K562 (cell line): ENCODE measurements around the gene PRKCQ. TPM values are rescaled to one million over a fixed set of nuclear protein-coding genes. Genes with fewer than 3 reads are reported as not detected.

ENCODE experiments used
- ATAC-seq: fragments of 200-7000 bp; cut with Tn5 transposase; 3 replicates; pipeline ENCODE4 v1.9.1; 2020; ENCODE audit warnings: moderate library complexity
- BruUV-seq: library from RNA; stranded (reverse); fragments of 400-500 nt; replicated peaks from 2 replicates; lab custom pipeline; 2021; lab: Mats Ljungman, UMichigan
- CTCF ChIA-PET: fragments of 300-600 bp; formaldehyde crosslinking; extraction: SDS; loops from one replicate; lab custom pipeline; 2021; ENCODE audit warnings: low intra/inter-chr PET ratio; lab: Yijun Ruan, JAX
- POLR2A ChIA-PET: fragments of 300-600, 350-650 bp; sonication (Branson Sonifier 250); formaldehyde crosslinking; extraction: SDS; loops from one replicate; lab custom pipeline; 2021; ENCODE audit warnings: antibody characterized with exemption, inconsistent platforms; lab: Yijun Ruan, JAX
- DNase-seq, 4 experiments: peaks; one replicate each; pipeline versions ENCODE4 v3.0.0 to v3.0.0-alpha.2; 2011 to 2018; ENCODE audit warnings: low spot score in 3 of 4, mixed read lengths in 3 of 4; ENCODE audit errors: extremely low read depth in 1 of 4
- FAIRE-seq: peaks from 2 replicates; lab custom pipeline; 2011; peaks lifted over from hg19 to GRCh38; lab: Jason Lieb, UNC
- H2AFZ ChIP-seq: 2 replicates; pipeline ENCODE4 v1.6.0; 2011; ENCODE audit warnings: low read depth, low read length, control low read depth, inconsistent platforms
- H3K27ac ChIP-seq: fragments of 200-600 bp; 3 replicates; pipeline ENCODE4 v1.8.0; 2011; ENCODE audit warnings: low read depth, mild to moderate bottlenecking, control low read depth, inconsistent platforms, low read length, moderate library complexity, mixed read lengths; ENCODE audit errors: extremely low read depth
- H3K27me3 ChIP-seq, 2 experiments: fragments of 300-600 bp in 1 of 2; 2 replicates in 1 of 2; 3 replicates in 1 of 2; pipeline versions ENCODE4 v1.6.0 to v1.8.0; 2011; ENCODE audit warnings: inconsistent platforms in 2 of 2, low read length in 2 of 2, mild to moderate bottlenecking in 1 of 2, mixed read lengths in 1 of 2, moderate library complexity in 1 of 2; ENCODE audit not compliant: control insufficient read depth in 2 of 2, insufficient read depth in 2 of 2
- H3K36me3 ChIP-seq: fragments of 300-600 bp; 3 replicates; pipeline ENCODE4 v1.8.0; 2011; ENCODE audit warnings: mild to moderate bottlenecking, low read length, inconsistent platforms; ENCODE audit not compliant: control insufficient read depth, insufficient read depth
- H3K4me1 ChIP-seq, 2 experiments: fragments of 200-600 bp in 1 of 2; replicated peaks in 1 of 2; 2 replicates in 1 of 2; 3 replicates in 1 of 2; pipeline versions ENCODE4 v1.5.1 to v1.8.0; 2011; ENCODE audit warnings: inconsistent platforms in 2 of 2, low read length in 2 of 2, mild to moderate bottlenecking in 1 of 2, mixed read lengths in 1 of 2, moderate library complexity in 1 of 2; ENCODE audit not compliant: control insufficient read depth in 2 of 2, insufficient read depth in 2 of 2
- H3K4me2 ChIP-seq: 2 replicates; pipeline ENCODE4 v1.6.1; 2011; ENCODE audit warnings: low read length, control low read depth, inconsistent platforms, mixed read lengths; ENCODE audit not compliant: insufficient read depth
- H3K4me3 ChIP-seq: fragments of 200-600 bp; sonication (generic), shearing (Covaris generic); 2 replicates; pipeline ENCODE4 v1.5.1; 2016; ENCODE audit warnings: control low read depth, inconsistent platforms
- H3K79me2 ChIP-seq: fragments of 200-600 bp; 3 replicates; pipeline ENCODE4 v1.8.0; 2011; ENCODE audit warnings: low read length, inconsistent platforms; ENCODE audit not compliant: control insufficient read depth, insufficient read depth
- H3K9ac ChIP-seq, 2 experiments: 2 replicates each; pipeline versions ENCODE4 v1.6.0 to v1.6.1; 2011; ENCODE audit warnings: low read depth in 2 of 2, low read length in 2 of 2, control low read depth in 1 of 2, inconsistent platforms in 1 of 2, mild to moderate bottlenecking in 1 of 2, mixed read lengths in 1 of 2; ENCODE audit not compliant: insufficient read depth in 1 of 2
- H3K9me1 ChIP-seq: one replicate; pipeline ENCODE4 v1.6.0; 2011; ENCODE audit warnings: inconsistent platforms, mild to moderate bottlenecking, low read length, moderate library complexity; ENCODE audit not compliant: control insufficient read depth, insufficient read depth
- H3K9me3 ChIP-seq: replicated peaks from 2 replicates; pipeline ENCODE4 v1.5.1; 2011; ENCODE audit warnings: low read depth, low read length, inconsistent platforms; ENCODE audit not compliant: control insufficient read depth, insufficient read depth
- H4K20me1 ChIP-seq: replicated peaks from 2 replicates; pipeline ENCODE4 v1.6.1; 2011; ENCODE audit warnings: low read length, inconsistent platforms, mixed read lengths; ENCODE audit not compliant: control insufficient read depth, insufficient read depth
- BCLAF1 ChIP-seq, 2 experiments: fragments of 450-650 bp in 1 of 2; IDR thresholded peaks; 2 replicates each; pipeline ENCODE4 v1.6.1; 2011 to 2017; ENCODE audit warnings: low read depth in 2 of 2, antibody characterized with exemption in 1 of 2, borderline replicate concordance in 1 of 2, low read length in 1 of 2, mild to moderate bottlenecking in 1 of 2, mixed read lengths in 1 of 2; ENCODE audit not compliant: control insufficient read depth in 1 of 2
- BCOR ChIP-seq: fragments of 450-650 bp; IDR thresholded peaks from 2 replicates; pipeline ENCODE4 v1.6.1; 2016
- CEBPB ChIP-seq: fragments of 450-650 bp; IDR thresholded peaks from 2 replicates; pipeline ENCODE4 v1.6.1; 2016; ENCODE audit warnings: missing genetic modification characterization, missing compliant biosample characterization
- CLOCK ChIP-seq: fragments of 250-450 bp; sonication (Bioruptor Pico); IDR thresholded peaks from 2 replicates; pipeline ENCODE4 v1.4.0; 2020; ENCODE audit warnings: mild to moderate bottlenecking, moderate library complexity, borderline replicate concordance
- EWSR1 ChIP-seq: fragments of 450-650 bp; IDR thresholded peaks from 2 replicates; pipeline ENCODE4 v1.6.1; 2018; ENCODE audit warnings: borderline replicate concordance, mild to moderate bottlenecking, low read depth, moderate library complexity; ENCODE audit not compliant: partially characterized antibody
- ILK ChIP-seq: fragments of 450-650 bp; IDR thresholded peaks from 2 replicates; pipeline ENCODE4 v1.6.1; 2016; ENCODE audit warnings: missing genetic modification characterization, low read depth, mild to moderate bottlenecking, missing compliant biosample characterization, moderate library complexity, borderline replicate concordance
- THAP7 ChIP-seq: fragments of 250-450 bp; sonication (Bioruptor Pico); IDR thresholded peaks from 2 replicates; pipeline ENCODE4 v1.5.0; 2021
- ZNF431 ChIP-seq: sonication (generic); formaldehyde crosslinking; IDR thresholded peaks from 2 replicates; pipeline ENCODE4 v1.8.0; 2022; ENCODE audit warnings: mild to moderate bottlenecking, missing genetic modification reagents
- WGBS: fragments of 100-300 bp; shearing (Covaris generic); methylation state at CpG from one replicate; pipeline ENCODE4 v1.1.6; 2016; ENCODE audit warnings: low coverage, mixed read lengths; ENCODE audit not compliant: insufficient coverage; ENCODE audit errors: missing lambda C conversion rate; 5-methylcytosine and 5-hydroxymethylcytosine counted together
- in situ Hi-C: fragments of 300-500 bp; cut with MboI; formaldehyde crosslinking; loops from 4 replicates; pipeline ENCODE4 v1.15.0; 2018; ENCODE audit warnings: inconsistent platforms, mixed read lengths
- intact Hi-C: fragments of 100-400 bp; cut with micrococcal nuclease; formaldehyde crosslinking; loops from 2 replicates; pipeline ENCODE4 v1.14.2; 2022
- polyA plus RNA-seq, 8 experiments: library from polyadenylated mRNA; depleted of rRNA in 4 of 8; stranded (reverse) in 5 of 8; unstranded in 3 of 8; fragments of >200 nt; fragmentation: Nextera tagmentation in 2 of 8; fragmentation: Illumina TruSeq in 1 of 8; extraction: Ambion mirVana in 2 of 8; extraction: Trizol in 1 of 8; gene quantifications; 2 replicates each; pipeline versions ENCODE4 v1.2.1 to v1.2.3, GENCODE V29; 2011 to 2014; ENCODE audit warnings: inconsistent platforms in 1 of 8, missing spikeins in 1 of 8
- total RNA-seq, 7 experiments: library from RNA; depleted of rRNA in 6 of 7; stranded (reverse); fragments of >200 nt in 6 of 7; fragmentation: Illumina TruSeq in 2 of 7; extraction: Trizol in 2 of 7; gene quantifications; 2 replicates each; pipeline versions ENCODE4 v1.2.1 to v1.2.3, GENCODE V29; 2011 to 2021; ENCODE audit warnings: low replicate concordance in 1 of 7
- TF ChIP-seq, protein P1 (sequence below): fragments of 250-450 bp; sonication (Bioruptor Pico); IDR thresholded peaks from 2 replicates; pipeline ENCODE4 v1.9.0; 2021; ENCODE audit warnings: mild to moderate bottlenecking
- TF ChIP-seq, protein P2 (sequence below): fragments of 450-650 bp; IDR thresholded peaks from 2 replicates; pipeline ENCODE4 v1.6.1; 2018; ENCODE audit warnings: mild to moderate bottlenecking, low read depth; ENCODE audit not compliant: partially characterized antibody

Gene PRKCQ
- total and polyA plus RNA-seq, 9 of the 15 experiments (the other 6 are each of a cell fraction or from before 2014, with no cell fraction given), result 4.4 to 23.3 (median 14.6) TPM

- POLR2A ChIA-PET, result interaction anchor here (1.0 to 1.2 kb wide), 2 partner anchors 15 to 139 kb away, joined by 3 read pairs; no protein-coding TSS in a partner anchor
- in situ Hi-C loops, result no loop called here
- no peaks in the 10 kb centered on the region for H3K4me1 ChIP-seq
- H3K79me2 ChIP-seq, result no peaks in the 10 kb centered on the region
- no peak overlapping the region; a peak in 1 of 4 replicates for H3K9ac ChIP-seq
- 14% methylated on average over 15 of the region's 15 CpGs for WGBS
- no peaks in the 10 kb centered on the region for H3K36me3 ChIP-seq
- BruUV-seq, result no TSS peak
- H2AFZ ChIP-seq, result no peak overlapping the region
- H3K27me3 ChIP-seq, result peaks cover 2 to 12% of the 10 kb centered on the region in 2 experiments; a peak in 3 of 5 replicates
- no peak overlapping the region for H3K4me2 ChIP-seq
- no peaks in the 10 kb centered on the region for H3K9me1 ChIP-seq
- CTCF ChIA-PET, result no interaction called here
- H3K9me3 ChIP-seq, result no peaks in the 10 kb centered on the region
- DNase-seq, result no peak
- ATAC-seq, result no peak
- H3K27ac ChIP-seq, result no peak overlapping the region
- FAIRE-seq, result no peak
- H3K4me3 ChIP-seq, result no peak overlapping the region
- no peaks in the 10 kb centered on the region for H4K20me1 ChIP-seq
- intact Hi-C loops, result no loop called here
- TF ChIP-seq THAP7 (CRISPR knock-in tag) (no peak), CEBPB (tag) (no peak), BCLAF1 (IDR thresholded peaks at IDR 0.05; ENCODE audit: borderline replicate concordance in 1 of 2, control insufficient read depth in 1 of 2, low read depth in 2 of 2, low read length in 1 of 2) (no peak), CLOCK (CRISPR knock-in tag) (no peak), EWSR1 (no peak), BCOR (no peak), ILK (tag) (no peak), ZNF431 (CRISPR knock-in tag) (no peak)
- TF ChIP-seq, protein P1, sequence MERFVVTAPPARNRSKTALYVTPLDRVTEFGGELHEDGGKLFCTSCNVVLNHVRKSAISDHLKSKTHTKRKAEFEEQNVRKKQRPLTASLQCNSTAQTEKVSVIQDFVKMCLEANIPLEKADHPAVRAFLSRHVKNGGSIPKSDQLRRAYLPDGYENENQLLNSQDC (CRISPR knock-in tag), result no peak
- TF ChIP-seq, protein P2, sequence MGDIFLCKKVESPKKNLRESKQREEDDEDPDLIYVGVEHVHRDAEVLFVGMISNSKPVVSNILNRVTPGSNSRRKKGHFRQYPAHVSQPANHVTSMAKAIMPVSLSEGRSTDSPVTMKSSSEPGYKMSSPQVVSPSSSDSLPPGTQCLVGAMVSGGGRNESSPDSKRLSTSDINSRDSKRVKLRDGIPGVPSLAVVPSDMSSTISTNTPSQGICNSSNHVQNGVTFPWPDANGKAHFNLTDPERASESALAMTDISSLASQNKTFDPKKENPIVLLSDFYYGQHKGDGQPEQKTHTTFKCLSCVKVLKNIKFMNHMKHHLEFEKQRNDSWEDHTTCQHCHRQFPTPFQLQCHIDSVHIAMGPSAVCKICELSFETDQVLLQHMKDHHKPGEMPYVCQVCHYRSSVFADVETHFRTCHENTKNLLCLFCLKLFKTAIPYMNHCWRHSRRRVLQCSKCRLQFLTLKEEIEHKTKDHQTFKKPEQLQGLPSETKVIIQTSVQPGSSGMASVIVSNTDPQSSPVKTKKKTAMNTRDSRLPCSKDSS, result no peak
These were observed 23.4 kb upstream of the PRKCQ start for GRCh38 chr10:6603142-6604125.
